T-helper 1 cell treated with Interleukin-12 subunit alpha and Interleukin-12 subunit beta and Interleukin-4 antibody, amounts not matched to agents 30 μg/mL and 1 μg/mL, for 36 hours (primary cell): ENCODE measurements around the gene KCNJ4.

Experiments used
- H3K27ac Mint-ChIP-seq: one replicate; pipeline ENCODE4 v1.8.0; 2021; ENCODE audit warnings: mild to moderate bottlenecking, mixed read lengths
- H3K27me3 Mint-ChIP-seq: one replicate; pipeline ENCODE4 v1.8.0; 2021; ENCODE audit warnings: low read depth, mixed read lengths
- H3K36me3 Mint-ChIP-seq: one replicate; pipeline ENCODE4 v1.8.0; 2021; ENCODE audit warnings: low read depth, mixed read lengths
- H3K4me1 Mint-ChIP-seq: one replicate; pipeline ENCODE4 v1.8.0; 2021; ENCODE audit warnings: low read depth, mixed read lengths
- H3K4me3 Mint-ChIP-seq: one replicate; pipeline ENCODE4 v1.8.0; 2021; ENCODE audit warnings: mild to moderate bottlenecking, moderate library complexity, mixed read lengths
- H3K9me3 Mint-ChIP-seq: one replicate; pipeline ENCODE4 v1.8.0; 2021; ENCODE audit warnings: mixed read lengths

KCNJ4 gene

GRCh38 chr22:38455076-38455529 lies at the start of gene KCNJ4:
KCNJ4 (minus strand) TSS chr22:38455199; CDS start chr22:38428132, 27,067 bp downstream.
- H3K9me3 Mint-ChIP-seq: no peaks in the 10 kb centered on the region
- H3K27ac Mint-ChIP-seq: no peak within 1 kb of the TSS
- H3K4me1 Mint-ChIP-seq: peaks cover 3% of the 10 kb centered on the region
- H3K27me3 Mint-ChIP-seq: peaks cover 79% of the 10 kb centered on the region
- H3K36me3 Mint-ChIP-seq: no peaks in the 10 kb centered on the region
- H3K4me3 Mint-ChIP-seq: peak within 1 kb of the TSS; percentile 59

GRCh38 chr22:38503021-38503420 lies 48.0 kb upstream of the KCNJ4 start:
- peaks cover 67% of the 10 kb centered on the region for H3K36me3 Mint-ChIP-seq
- H3K4me1 Mint-ChIP-seq: peaks cover 48% of the 10 kb centered on the region
- H3K4me3 Mint-ChIP-seq: peak overlapping the region; percentile 95
- H3K9me3 Mint-ChIP-seq: no peaks in the 10 kb centered on the region
- H3K27ac Mint-ChIP-seq: peak overlapping the region; percentile 69
- no peaks in the 10 kb centered on the region for H3K27me3 Mint-ChIP-seq

- Mint-ChIP-seq H3K4me1 (peaks cover 51% of the 10 kb centered on the region), H3K27me3 (no peaks in the 10 kb centered on the region), H3K4me3 (peak overlapping the region; percentile 95), H3K36me3 (peaks cover 71% of the 10 kb centered on the region), H3K27ac (no peak overlapping the region), H3K9me3 (no peaks in the 10 kb centered on the region)
Measured at GRCh38 chr22:38501797-38502672, 47.0 kb upstream of the KCNJ4 start.

- Mint-ChIP-seq H3K4me3 (no peak overlapping the region), H3K36me3 (peaks cover 67% of the 10 kb centered on the region), H3K9me3 (no peaks in the 10 kb centered on the region), H3K4me1 (peaks cover 47% of the 10 kb centered on the region), H3K27me3 (no peaks in the 10 kb centered on the region), H3K27ac (no peak overlapping the region)
Measured at GRCh38 chr22:38497869-38498268, 42.9 kb upstream of the KCNJ4 start.

GRCh38 chr22:38494939-38495338 lies 39.9 kb upstream of the KCNJ4 start:
- H3K27ac Mint-ChIP-seq: no peak overlapping the region
- H3K27me3 Mint-ChIP-seq: no peaks in the 10 kb centered on the region
- H3K4me3 Mint-ChIP-seq: no peak overlapping the region
- H3K36me3 Mint-ChIP-seq: peaks cover 55% of the 10 kb centered on the region
- no peaks in the 10 kb centered on the region for H3K9me3 Mint-ChIP-seq
- peaks cover 46% of the 10 kb centered on the region for H3K4me1 Mint-ChIP-seq

GRCh38 chr22:38494498-38494897 lies 39.5 kb upstream of the KCNJ4 start:
- H3K9me3 Mint-ChIP-seq: no peaks in the 10 kb centered on the region
- peaks cover 49% of the 10 kb centered on the region for H3K4me1 Mint-ChIP-seq
- no peaks in the 10 kb centered on the region for H3K27me3 Mint-ChIP-seq
- no peak overlapping the region for H3K27ac Mint-ChIP-seq
- H3K4me3 Mint-ChIP-seq: no peak overlapping the region
- H3K36me3 Mint-ChIP-seq: peaks cover 57% of the 10 kb centered on the region

- H3K4me1 Mint-ChIP-seq: peaks cover 48% of the 10 kb centered on the region
- no peak overlapping the region for H3K27ac Mint-ChIP-seq
- H3K4me3 Mint-ChIP-seq: no peak overlapping the region
- no peaks in the 10 kb centered on the region for H3K9me3 Mint-ChIP-seq
- H3K36me3 Mint-ChIP-seq: peaks cover 56% of the 10 kb centered on the region
- H3K27me3 Mint-ChIP-seq: no peaks in the 10 kb centered on the region
Measured at GRCh38 chr22:38491707-38492348, 36.8 kb upstream of the KCNJ4 start.

- H3K27ac Mint-ChIP-seq: peak overlapping the region; percentile 85
- no peaks in the 10 kb centered on the region for H3K9me3 Mint-ChIP-seq
- H3K36me3 Mint-ChIP-seq: peaks cover 60% of the 10 kb centered on the region
- no peaks in the 10 kb centered on the region for H3K27me3 Mint-ChIP-seq
- no peak overlapping the region for H3K4me3 Mint-ChIP-seq
- H3K4me1 Mint-ChIP-seq: peaks cover 49% of the 10 kb centered on the region
Measured at GRCh38 chr22:38490915-38491314, 35.9 kb upstream of the KCNJ4 start.

- Mint-ChIP-seq H3K27me3 (no peaks in the 10 kb centered on the region), H3K36me3 (peaks cover 61% of the 10 kb centered on the region), H3K27ac (peak overlapping the region; percentile 85), H3K4me1 (peaks cover 46% of the 10 kb centered on the region), H3K9me3 (no peaks in the 10 kb centered on the region), H3K4me3 (no peak overlapping the region)
Measured at GRCh38 chr22:38490475-38490874, 35.5 kb upstream of the KCNJ4 start.

- H3K36me3 Mint-ChIP-seq: peaks cover 61% of the 10 kb centered on the region
- H3K9me3 Mint-ChIP-seq: no peaks in the 10 kb centered on the region
- H3K4me3 Mint-ChIP-seq: no peak overlapping the region
- H3K4me1 Mint-ChIP-seq: peaks cover 43% of the 10 kb centered on the region
- H3K27ac Mint-ChIP-seq: peak overlapping the region; percentile 10
- no peaks in the 10 kb centered on the region for H3K27me3 Mint-ChIP-seq
Measured at GRCh38 chr22:38489561-38490145, 34.7 kb upstream of the KCNJ4 start.

- no peaks in the 10 kb centered on the region for H3K9me3 Mint-ChIP-seq
- peak overlapping the region; percentile 4 for H3K27ac Mint-ChIP-seq
- H3K4me3 Mint-ChIP-seq: no peak overlapping the region
- H3K27me3 Mint-ChIP-seq: no peaks in the 10 kb centered on the region
- peaks cover 61% of the 10 kb centered on the region for H3K36me3 Mint-ChIP-seq
- peaks cover 41% of the 10 kb centered on the region for H3K4me1 Mint-ChIP-seq
Measured at GRCh38 chr22:38489142-38489541, 34.1 kb upstream of the KCNJ4 start.

GRCh38 chr22:38487946-38488345 lies 32.9 kb upstream of the KCNJ4 start:
- H3K27me3 Mint-ChIP-seq: no peaks in the 10 kb centered on the region
- H3K9me3 Mint-ChIP-seq: no peaks in the 10 kb centered on the region
- peaks cover 36% of the 10 kb centered on the region for H3K4me1 Mint-ChIP-seq
- no peak overlapping the region for H3K4me3 Mint-ChIP-seq
- H3K36me3 Mint-ChIP-seq: peaks cover 61% of the 10 kb centered on the region
- peak overlapping the region; percentile 63 for H3K27ac Mint-ChIP-seq

GRCh38 chr22:38485783-38486182 lies 30.8 kb upstream of the KCNJ4 start:
- Mint-ChIP-seq H3K36me3 (peaks cover 78% of the 10 kb centered on the region), H3K4me3 (no peak overlapping the region), H3K4me1 (peaks cover 30% of the 10 kb centered on the region), H3K9me3 (no peaks in the 10 kb centered on the region), H3K27me3 (no peaks in the 10 kb centered on the region), H3K27ac (no peak overlapping the region)

GRCh38 chr22:38484244-38484643 lies 29.2 kb upstream of the KCNJ4 start:
- H3K4me1 Mint-ChIP-seq: peaks cover 17% of the 10 kb centered on the region
- no peak overlapping the region for H3K4me3 Mint-ChIP-seq
- no peaks in the 10 kb centered on the region for H3K27me3 Mint-ChIP-seq
- H3K27ac Mint-ChIP-seq: peak overlapping the region; percentile 14
- H3K36me3 Mint-ChIP-seq: peaks cover 63% of the 10 kb centered on the region
- no peaks in the 10 kb centered on the region for H3K9me3 Mint-ChIP-seq
